Measurements from ENCODE around the gene STAT3. TPM values are rescaled to one million over a fixed set of nuclear protein-coding genes. Genes with fewer than 3 reads are reported as not detected.
A peak's percentile ranks its signal among the peaks of the same experiment; 100 is the strongest.

STAT3 gene
- total and polyA plus RNA-seq, 2 donors from 2014 or later = 55.6 to 327 TPM

DNA sequence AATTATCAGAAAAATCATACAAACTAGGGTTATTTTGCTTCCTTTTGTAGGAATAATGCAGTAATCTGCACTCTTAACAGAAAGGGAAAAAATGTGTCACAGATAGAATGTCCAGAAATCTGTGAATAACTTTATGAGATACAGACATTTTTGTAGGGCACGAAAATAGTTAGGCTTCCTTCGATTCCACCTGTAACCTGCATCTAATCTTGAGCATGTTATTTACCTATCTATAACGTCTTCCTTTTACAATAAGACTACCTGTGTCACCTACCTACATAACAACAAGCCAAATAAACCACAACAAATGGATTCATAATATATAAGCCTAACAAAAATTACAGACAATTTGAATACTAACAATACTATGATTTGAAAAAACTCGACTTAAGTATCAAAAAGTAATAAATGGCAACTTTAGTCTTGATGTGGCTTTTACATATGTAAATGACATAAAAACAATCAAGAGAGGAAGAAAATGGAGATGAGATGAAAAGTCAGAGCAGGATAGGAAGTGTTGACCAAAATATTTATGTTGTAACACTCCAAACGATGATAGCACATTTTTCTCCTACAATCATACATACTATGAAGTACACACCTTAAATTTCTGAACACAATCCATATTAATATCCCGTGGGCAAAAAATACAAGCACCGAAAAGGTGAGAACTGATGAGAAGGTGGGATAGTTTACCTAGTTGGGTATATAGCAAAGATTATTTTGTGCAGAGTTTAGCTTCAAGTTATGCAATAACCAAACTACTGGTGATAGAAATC lies 114.6 kb downstream of the STAT3 start:
- peaks cover 0 to 6% (median 3%) of the 10 kb centered on the region in 3 donors for H3K4me1 ChIP-seq (ENCODE audit: control insufficient read depth in 2 of 3, insufficient read depth in 2 of 3, low read depth in 1 of 3, low read length in 3 of 3)
- no peak for FAIRE-seq

DNA sequence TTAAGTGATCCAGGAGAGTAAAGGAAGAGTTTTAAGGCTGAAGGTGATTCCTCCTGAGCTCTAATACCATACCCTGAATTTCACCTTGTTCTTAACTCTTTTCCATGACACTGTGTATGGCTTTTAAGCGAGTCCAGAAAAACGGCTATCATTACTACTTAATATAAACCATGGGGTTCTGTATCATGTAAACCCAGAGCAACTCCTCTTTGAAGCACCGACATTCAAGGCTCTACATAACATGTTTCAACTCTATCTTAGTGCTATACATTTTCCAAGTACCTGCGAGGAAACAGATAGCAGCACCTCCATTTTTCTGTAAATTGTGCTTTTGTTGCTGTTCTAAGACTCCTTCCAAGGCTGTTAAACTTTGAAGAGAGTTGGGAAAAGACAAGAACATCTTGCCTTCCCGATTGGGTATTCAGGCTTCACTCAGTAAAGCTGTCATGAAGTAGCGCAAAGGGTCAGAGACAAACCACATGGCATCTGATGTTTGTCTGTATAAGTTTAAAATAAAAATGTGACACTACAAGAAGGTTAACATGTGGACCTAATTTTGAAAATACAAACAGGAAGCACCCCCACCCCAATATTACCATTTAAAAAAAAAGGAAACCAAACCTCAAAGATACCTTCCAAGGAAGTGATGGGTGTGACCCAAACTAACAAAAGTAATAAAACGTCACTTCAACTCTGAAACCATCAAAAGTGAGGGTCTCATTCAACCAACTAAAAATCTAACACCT lies 115.9 kb downstream of the STAT3 start:
- H3K27ac ChIP-seq (ENCODE audit: low read depth in 2 of 2, low read length in 2 of 2) = no peak overlapping the region
- FAIRE-seq = no peak

More for the DNA sequence above, 114.6 kb downstream of the STAT3 start:
- TF ChIP-seq, protein P1, sequence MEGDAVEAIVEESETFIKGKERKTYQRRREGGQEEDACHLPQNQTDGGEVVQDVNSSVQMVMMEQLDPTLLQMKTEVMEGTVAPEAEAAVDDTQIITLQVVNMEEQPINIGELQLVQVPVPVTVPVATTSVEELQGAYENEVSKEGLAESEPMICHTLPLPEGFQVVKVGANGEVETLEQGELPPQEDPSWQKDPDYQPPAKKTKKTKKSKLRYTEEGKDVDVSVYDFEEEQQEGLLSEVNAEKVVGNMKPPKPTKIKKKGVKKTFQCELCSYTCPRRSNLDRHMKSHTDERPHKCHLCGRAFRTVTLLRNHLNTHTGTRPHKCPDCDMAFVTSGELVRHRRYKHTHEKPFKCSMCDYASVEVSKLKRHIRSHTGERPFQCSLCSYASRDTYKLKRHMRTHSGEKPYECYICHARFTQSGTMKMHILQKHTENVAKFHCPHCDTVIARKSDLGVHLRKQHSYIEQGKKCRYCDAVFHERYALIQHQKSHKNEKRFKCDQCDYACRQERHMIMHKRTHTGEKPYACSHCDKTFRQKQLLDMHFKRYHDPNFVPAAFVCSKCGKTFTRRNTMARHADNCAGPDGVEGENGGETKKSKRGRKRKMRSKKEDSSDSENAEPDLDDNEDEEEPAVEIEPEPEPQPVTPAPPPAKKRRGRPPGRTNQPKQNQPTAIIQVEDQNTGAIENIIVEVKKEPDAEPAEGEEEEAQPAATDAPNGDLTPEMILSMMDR (IDR thresholded peaks at IDR 0.05; ENCODE audit: borderline replicate concordance, extremely low read depth, insufficient read depth) = no peak
- Histone ChIP-seq H3K9me3 (ENCODE audit: control insufficient read depth in 2 of 3, insufficient read depth in 1 of 3, low read length in 3 of 3) (no peaks in the 10 kb centered on the region), H3K27ac (ENCODE audit: low read depth in 2 of 2, low read length in 2 of 2) (no peak overlapping the region), H3K27me3 (ENCODE audit: control insufficient read depth, insufficient read depth, low read length) (no peaks in the 10 kb centered on the region), H3K36me3 (ENCODE audit: control insufficient read depth in 2 of 3, insufficient read depth in 3 of 3, low read length in 3 of 3) (no peaks in the 10 kb centered on the region), H3K9ac (ENCODE audit: low read length in 3 of 3) (no peak overlapping the region), H3K4me3 (ENCODE audit: low read length in 3 of 3) (no peak overlapping the region)
- no peak for DNase-seq
- intact Hi-C loops (cut with DNase I) = no loop called here

DNA sequence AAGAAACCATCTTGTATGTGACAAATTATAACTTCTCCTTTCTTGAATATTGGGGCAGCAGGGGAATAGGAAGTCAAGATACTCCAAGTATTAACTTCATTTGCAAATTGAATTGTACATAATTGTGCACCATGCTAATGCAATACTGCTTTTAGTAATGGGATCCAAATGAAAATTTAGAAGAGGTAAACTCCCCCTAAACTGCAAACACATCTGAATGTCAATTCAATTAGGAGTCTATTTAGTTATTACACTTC lies 116.5 kb downstream of the STAT3 start:
- TF ChIP-seq, protein P1 (IDR thresholded peaks at IDR 0.05; ENCODE audit: borderline replicate concordance, extremely low read depth, insufficient read depth) = no peak
- Histone ChIP-seq H3K9me3 (ENCODE audit: control insufficient read depth in 2 of 3, insufficient read depth in 1 of 3, low read length in 3 of 3) (no peaks in the 10 kb centered on the region), H3K27ac (ENCODE audit: low read depth in 2 of 2, low read length in 2 of 2) (no peak overlapping the region), H3K36me3 (ENCODE audit: control insufficient read depth in 2 of 3, insufficient read depth in 3 of 3, low read length in 3 of 3) (no peaks in the 10 kb centered on the region), H3K9ac (ENCODE audit: low read length in 3 of 3) (no peak overlapping the region), H3K27me3 (ENCODE audit: control insufficient read depth, insufficient read depth, low read length) (no peaks in the 10 kb centered on the region), H3K4me3 (ENCODE audit: low read length in 3 of 3) (no peak overlapping the region), H3K4me1 (ENCODE audit: control insufficient read depth in 2 of 3, insufficient read depth in 2 of 3, low read depth in 1 of 3, low read length in 3 of 3) (peaks cover 0 to 6% (median 3%) of the 10 kb centered on the region in 3 donors)
- DNase-seq (no peak), FAIRE-seq (no peak)
- intact Hi-C loops (cut with DNase I) = no loop called here

More for the DNA sequence above, 115.9 kb downstream of the STAT3 start:
- H3K9me3 ChIP-seq (ENCODE audit: control insufficient read depth in 2 of 3, insufficient read depth in 1 of 3, low read length in 3 of 3) = no peaks in the 10 kb centered on the region
- TF ChIP-seq, protein P1 (IDR thresholded peaks at IDR 0.05; ENCODE audit: borderline replicate concordance, extremely low read depth, insufficient read depth) = no peak
- no peak overlapping the region for H3K9ac ChIP-seq (ENCODE audit: low read length in 3 of 3)
- intact Hi-C loops (cut with DNase I) = no loop called here
- H3K4me3 ChIP-seq (ENCODE audit: low read length in 3 of 3) = no peak overlapping the region
- peak in 1 of 5 donors; percentile 38 for DNase-seq
- H3K4me1 ChIP-seq (ENCODE audit: control insufficient read depth in 2 of 3, insufficient read depth in 2 of 3, low read depth in 1 of 3, low read length in 3 of 3) = peaks cover 0 to 6% (median 3%) of the 10 kb centered on the region in 3 donors
- H3K36me3 ChIP-seq (ENCODE audit: control insufficient read depth in 2 of 3, insufficient read depth in 3 of 3, low read length in 3 of 3) = no peaks in the 10 kb centered on the region
- H3K27me3 ChIP-seq (ENCODE audit: control insufficient read depth, insufficient read depth, low read length) = no peaks in the 10 kb centered on the region

All from kidney (tissue), 14 donors.